ENCODE data around the gene TRDMT1.

Gene TRDMT1

GRCh38 chr10:17231788-17232187 lies 30.3 kb upstream of the TRDMT1 start:
- DNase-seq (ENCODE audit: low read depth in 2 of 2), result no peak

- DNase-seq (ENCODE audit: low read depth in 2 of 2), result peak; percentile 75 to 87
Measured at GRCh38 chr10:17229967-17230682, 28.7 kb upstream of the TRDMT1 start.

- no peak for DNase-seq (ENCODE audit: low read depth in 2 of 2)
Measured at GRCh38 chr10:17229717-17229966, 28.2 kb upstream of the TRDMT1 start.

GRCh38 chr10:17229016-17229716 lies 27.7 kb upstream of the TRDMT1 start:
- peak; percentile 14 to 26 for DNase-seq (ENCODE audit: low read depth in 2 of 2)

- DNase-seq (ENCODE audit: low read depth in 2 of 2), result peak; percentile 65 to 79
Measured at GRCh38 chr10:17228091-17229015, 26.9 kb upstream of the TRDMT1 start, which contains the start of gene VIM. VIM (plus strand) TSS chr10:17228241; CDS start chr10:17229423, 1,182 bp downstream.

- no peak for DNase-seq (ENCODE audit: low read depth in 2 of 2)
Measured at GRCh38 chr10:17227367-17228090, 26.1 kb upstream of the TRDMT1 start.

- no peak for DNase-seq (ENCODE audit: low read depth in 2 of 2)
Measured at GRCh38 chr10:17226891-17227303, 25.4 kb upstream of the TRDMT1 start.

GRCh38 chr10:17225808-17226207 lies 24.3 kb upstream of the TRDMT1 start:
- no peak for DNase-seq (ENCODE audit: low read depth in 2 of 2)

- no peak for DNase-seq (ENCODE audit: low read depth in 2 of 2)
Measured at GRCh38 chr10:17222329-17222728, 20.9 kb upstream of the TRDMT1 start.

- no peak for DNase-seq (ENCODE audit: low read depth in 2 of 2)
Measured at GRCh38 chr10:17220652-17221100, 19.2 kb upstream of the TRDMT1 start.

- no peak for DNase-seq (ENCODE audit: low read depth in 2 of 2)
Measured at GRCh38 chr10:17219024-17219423, 17.6 kb upstream of the TRDMT1 start.

- DNase-seq (ENCODE audit: low read depth in 2 of 2), result no peak
Measured at GRCh38 chr10:17217631-17218232, 16.3 kb upstream of the TRDMT1 start.

GRCh38 chr10:17216901-17217395 lies 15.5 kb upstream of the TRDMT1 start:
- DNase-seq (ENCODE audit: low read depth in 2 of 2), result no peak

GRCh38 chr10:17216217-17216900 lies 14.9 kb upstream of the TRDMT1 start:
- DNase-seq (ENCODE audit: low read depth in 2 of 2), result no peak

- no peak for DNase-seq (ENCODE audit: low read depth in 2 of 2)
Measured at GRCh38 chr10:17215782-17216122, 14.3 kb upstream of the TRDMT1 start.

- no peak for DNase-seq (ENCODE audit: low read depth in 2 of 2)
Measured at GRCh38 chr10:17214971-17215781, 13.7 kb upstream of the TRDMT1 start.

GRCh38 chr10:17214526-17214925 lies 13.1 kb upstream of the TRDMT1 start:
- DNase-seq (ENCODE audit: low read depth in 2 of 2), result no peak

- no peak for DNase-seq (ENCODE audit: low read depth in 2 of 2)
Measured at GRCh38 chr10:17213646-17214349, 12.3 kb upstream of the TRDMT1 start.

- no peak for DNase-seq (ENCODE audit: low read depth in 2 of 2)
Measured at GRCh38 chr10:17212802-17213221, 11.3 kb upstream of the TRDMT1 start.

Data from stimulated activated CD4-positive, alpha-beta T cell treated with anti-CD3 and anti-CD28 coated beads, Interleukin-12 subunit alpha, Interleukin-12 subunit beta, amount 100 ng/mL, for 24 hours (primary cell).